GM12891 (cell line): Measurements from ENCODE around the gene AJAP1.

Source experiments
- DNase-seq: peaks from one replicate; pipeline ENCODE4 v3.0.0; 2011; ENCODE audit warnings: low spot score; ENCODE audit not compliant: insufficient read length
- FAIRE-seq: peaks from 2 replicates; lab custom pipeline; 2011; peaks lifted over from hg19 to GRCh38; lab: Jason Lieb, UNC
- PAX5 ChIP-seq: IDR thresholded peaks from 2 replicates; pipeline ENCODE4 v1.6.1; 2011; ENCODE audit warnings: low read length, moderate library complexity, mild to moderate bottlenecking; ENCODE audit not compliant: insufficient read depth, severe bottlenecking
- POLR2A ChIP-seq: IDR thresholded peaks from 2 replicates; pipeline ENCODE4 v1.6.1; 2011; ENCODE audit warnings: low read depth, low read length, control low read depth
- POLR2AphosphoS5 ChIP-seq: IDR thresholded peaks from 2 replicates; pipeline ENCODE4 v1.6.1; 2011; ENCODE audit warnings: low read depth, low read length, control low read depth
- POU2F2 ChIP-seq: IDR thresholded peaks from 2 replicates; pipeline ENCODE4 v1.6.1; 2011; ENCODE audit warnings: low read depth, mild to moderate bottlenecking, control low read depth, low read length, moderate library complexity
- SPI1 ChIP-seq: IDR thresholded peaks from 2 replicates; pipeline ENCODE4 v1.6.1; 2011; ENCODE audit warnings: low read depth, low read length, control low read depth
- TAF1 ChIP-seq: IDR thresholded peaks from 2 replicates; pipeline ENCODE4 v1.6.1; 2011; ENCODE audit warnings: low read depth, low read length, control low read depth

The AJAP1 gene

GRCh38 chr1:4768553-4768952, 114.1 kb downstream of the AJAP1 start:
- TF ChIP-seq POLR2AphosphoS5, result no peak
- no peak for TF ChIP-seq PAX5
- TF ChIP-seq POU2F2, result no peak
- TF ChIP-seq TAF1, result no peak
- no peak for TF ChIP-seq POLR2A
- TF ChIP-seq SPI1, result no peak
- DNase-seq (no peak), FAIRE-seq (no peak)

- TF ChIP-seq SPI1 (no peak), TAF1 (no peak), POLR2AphosphoS5 (no peak), POU2F2 (no peak), PAX5 (no peak), POLR2A (no peak)
- FAIRE-seq (no peak), DNase-seq (no peak)
Observed at GRCh38 chr1:4769516-4770280, 115.3 kb downstream of the AJAP1 start.

GRCh38 chr1:4770713-4771112, 116.3 kb downstream of the AJAP1 start:
- TF ChIP-seq POLR2A, result no peak
- TF ChIP-seq SPI1, result no peak
- TF ChIP-seq TAF1, result no peak
- TF ChIP-seq PAX5, result no peak
- TF ChIP-seq POU2F2, result no peak
- no peak for TF ChIP-seq POLR2AphosphoS5
- no peak for DNase-seq
- FAIRE-seq, result no peak

- DNase-seq (no peak), FAIRE-seq (no peak)
- TF ChIP-seq SPI1, result no peak
- no peak for TF ChIP-seq PAX5
- no peak for TF ChIP-seq POU2F2
- no peak for TF ChIP-seq TAF1
- no peak for TF ChIP-seq POLR2A
- TF ChIP-seq POLR2AphosphoS5, result no peak
Observed at GRCh38 chr1:4771267-4771666, 116.9 kb downstream of the AJAP1 start.

- FAIRE-seq, result no peak
- no peak for DNase-seq
- TF ChIP-seq SPI1, result no peak
- TF ChIP-seq POLR2AphosphoS5, result no peak
- no peak for TF ChIP-seq POU2F2
Observed at GRCh38 chr1:4771721-4772120, 117.3 kb downstream of the AJAP1 start.

- FAIRE-seq (no peak), DNase-seq (no peak)
- TF ChIP-seq PAX5 (no peak), POU2F2 (no peak), SPI1 (no peak), POLR2A (no peak), POLR2AphosphoS5 (no peak), TAF1 (no peak)
Observed at GRCh38 chr1:4772294-4773010, 118.0 kb downstream of the AJAP1 start.

GRCh38 chr1:4773226-4773625, 118.8 kb downstream of the AJAP1 start:
- DNase-seq (no peak), FAIRE-seq (no peak)
- TF ChIP-seq POLR2AphosphoS5 (no peak), PAX5 (no peak), SPI1 (no peak), POLR2A (no peak), TAF1 (no peak)

- TF ChIP-seq POLR2A (no peak), PAX5 (no peak), TAF1 (no peak), SPI1 (no peak), POU2F2 (no peak), POLR2AphosphoS5 (no peak)
Observed at GRCh38 chr1:4775506-4775905, 121.1 kb downstream of the AJAP1 start.

GRCh38 chr1:4778056-4778455, 123.6 kb downstream of the AJAP1 start:
- no peak for FAIRE-seq
- DNase-seq, result no peak
- no peak for TF ChIP-seq TAF1
- TF ChIP-seq SPI1, result no peak
- TF ChIP-seq POLR2A, result no peak
- no peak for TF ChIP-seq POU2F2
- TF ChIP-seq POLR2AphosphoS5, result no peak
- TF ChIP-seq PAX5, result no peak

More at GRCh38 chr1:4775506-4775905, 121.1 kb downstream of the AJAP1 start:
- DNase-seq, result no peak
- FAIRE-seq, result no peak

GRCh38 chr1:4781646-4782045, 127.2 kb downstream of the AJAP1 start:
- DNase-seq (no peak), FAIRE-seq (no peak)
- no peak for TF ChIP-seq POU2F2
- TF ChIP-seq POLR2AphosphoS5, result no peak
- TF ChIP-seq PAX5, result no peak
- TF ChIP-seq SPI1, result no peak
- TF ChIP-seq POLR2A, result no peak
- TF ChIP-seq TAF1, result no peak

- no peak for FAIRE-seq
- no peak for TF ChIP-seq SPI1
- TF ChIP-seq TAF1, result no peak
- no peak for TF ChIP-seq POLR2AphosphoS5
- no peak for TF ChIP-seq POLR2A
- no peak for TF ChIP-seq PAX5
- no peak for TF ChIP-seq POU2F2
- no peak for DNase-seq
Observed at GRCh38 chr1:4784761-4785160, 130.4 kb downstream of the AJAP1 start.
